GM12892 (cell line): Measurements from ENCODE around the gene PRKCQ.

Experiments used
- POLR2A ChIP-seq: IDR thresholded peaks from 2 replicates; pipeline ENCODE4 v1.6.1; 2011; ENCODE audit warnings: low read depth, low read length, control low read depth
- TAF1 ChIP-seq: IDR thresholded peaks from 2 replicates; pipeline ENCODE4 v1.6.1; 2011; ENCODE audit warnings: low read depth, mild to moderate bottlenecking, control low read depth, low read length, borderline replicate concordance

GRCh38 chr10:6423413-6424170 lies 156.5 kb downstream of the PRKCQ start:
- TF ChIP-seq TAF1 (no peak), POLR2A (no peak)
